Esophagus muscularis mucosa (tissue), 4 donors: ENCODE results near the gene COQ2. TPM values are rescaled to one million over a fixed set of nuclear protein-coding genes. Genes with fewer than 3 reads are reported as not detected.

Source experiments
- DNase-seq: peaks from one replicate; pipeline ENCODE4 v3.0.0-alpha.2; 2017; ENCODE audit errors: extremely low spot score
- H3K27ac ChIP-seq, 4 donors: fragments of 200-600 bp; sonication (generic); replicated peaks in 1 of 4; 1 replicate in 3 of 4; 2 replicates in 1 of 4; pipeline ENCODE4 v1.5.1; 2016 to 2019; ENCODE audit warnings: mild to moderate bottlenecking in 1 of 4
- H3K27me3 ChIP-seq, 4 donors: fragments of 200-600 bp; sonication (generic); one replicate each; pipeline versions ENCODE4 v1.5.1 to v1.6.0; 2016 to 2019
- H3K36me3 ChIP-seq, 4 donors: fragments of 200-600 bp; sonication (generic); one replicate each; pipeline ENCODE4 v1.5.1; 2016 to 2019
- H3K4me1 ChIP-seq, 4 donors: fragments of 200-600 bp; sonication (generic); one replicate each; pipeline ENCODE4 v1.5.1; 2016 to 2019
- H3K4me3 ChIP-seq, 4 donors: fragments of 200-600 bp; sonication (generic); 1 replicate in 2 of 4; 2 replicates in 2 of 4; pipeline ENCODE4 v1.5.1; 2016 to 2019; ENCODE audit warnings: mild to moderate bottlenecking in 4 of 4, moderate library complexity in 1 of 4
- H3K9me3 ChIP-seq, 4 donors: fragments of 200-600 bp; sonication (generic); 1 replicate in 3 of 4; 2 replicates in 1 of 4; pipeline ENCODE4 v1.5.1; 2016 to 2019
- EP300 ChIP-seq: sonication (generic); formaldehyde crosslinking; IDR thresholded peaks from one replicate; pipeline ENCODE4 v1.6.1; 2017; ENCODE audit warnings: antibody characterized with exemption
- POLR2A ChIP-seq: fragments of 450-650 bp; IDR thresholded peaks from one replicate; pipeline ENCODE4 v1.6.1; 2017; ENCODE audit warnings: antibody characterized with exemption, moderate library complexity, mild to moderate bottlenecking, low read depth
- POLR2AphosphoS5 ChIP-seq, 2 donors: sonication (generic); formaldehyde crosslinking; IDR thresholded peaks; one replicate each; pipeline ENCODE4 v1.6.1; 2017; ENCODE audit warnings: antibody characterized with exemption in 2 of 2
- WGBS: methylation state at CpG from one replicate; pipeline ENCODE4 v1.1.5; 2018; 5-methylcytosine and 5-hydroxymethylcytosine counted together
- intact Hi-C: fragments of 100-400 bp; cut with DNase I; formaldehyde crosslinking; loops from one replicate; pipeline ENCODE4 v1.15.1; 2023
- total RNA-seq, 4 donors: library from RNA; depleted of rRNA; stranded (reverse); fragments of >200 nt; gene quantifications; one replicate each; pipeline versions ENCODE4 v1.1.0 to v1.2.1, GENCODE V29; 2016
- TF ChIP-seq, protein P1 (sequence below), 3 experiments: fragments of 200-600 bp in 2 of 3; fragments of 450-650 bp in 1 of 3; sonication (generic) in 2 of 3; IDR thresholded peaks; one replicate each; pipeline ENCODE4 v1.5.1; 2017 to 2019; ENCODE audit warnings: antibody characterized with exemption in 3 of 3, mild to moderate bottlenecking in 2 of 3, moderate library complexity in 1 of 3

COQ2 gene
- total RNA-seq, 4 donors from 2014 or later = 4.6 to 6.5 (median 5.4) TPM

DNA sequence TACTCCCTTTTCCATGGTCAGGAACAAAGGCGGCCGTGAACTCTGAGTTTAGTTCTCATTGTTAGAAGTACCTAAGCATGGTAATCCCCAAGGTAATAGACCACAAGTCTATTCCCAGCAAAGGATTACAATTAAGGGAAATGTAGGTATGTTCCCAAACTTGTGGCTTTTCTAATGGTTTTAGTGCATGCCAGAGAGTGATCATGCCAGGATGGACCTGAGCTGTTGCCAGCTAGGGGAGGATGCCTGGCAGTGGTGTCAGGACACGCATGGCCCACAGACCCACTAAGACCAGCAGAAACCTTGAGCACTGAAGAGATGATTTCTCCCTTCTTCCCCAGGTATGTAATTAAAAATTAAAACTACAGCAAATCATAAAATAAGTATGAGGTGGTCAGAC lies 60.8 kb downstream of the COQ2 start:
- intact Hi-C loops = no loop called here
- peaks cover 0 to 11% (median 9%) of the 10 kb centered on the region in 4 donors for H3K4me1 ChIP-seq
- no peaks in the 10 kb centered on the region for H3K9me3 ChIP-seq
- no peak overlapping the region for H3K27ac ChIP-seq
- no peak overlapping the region for H3K4me3 ChIP-seq
- DNase-seq = peak; percentile 53
- H3K36me3 ChIP-seq = no peaks in the 10 kb centered on the region
- WGBS = 92% methylated on average over 3 of the region's 3 CpGs
- TF ChIP-seq, protein P1, sequence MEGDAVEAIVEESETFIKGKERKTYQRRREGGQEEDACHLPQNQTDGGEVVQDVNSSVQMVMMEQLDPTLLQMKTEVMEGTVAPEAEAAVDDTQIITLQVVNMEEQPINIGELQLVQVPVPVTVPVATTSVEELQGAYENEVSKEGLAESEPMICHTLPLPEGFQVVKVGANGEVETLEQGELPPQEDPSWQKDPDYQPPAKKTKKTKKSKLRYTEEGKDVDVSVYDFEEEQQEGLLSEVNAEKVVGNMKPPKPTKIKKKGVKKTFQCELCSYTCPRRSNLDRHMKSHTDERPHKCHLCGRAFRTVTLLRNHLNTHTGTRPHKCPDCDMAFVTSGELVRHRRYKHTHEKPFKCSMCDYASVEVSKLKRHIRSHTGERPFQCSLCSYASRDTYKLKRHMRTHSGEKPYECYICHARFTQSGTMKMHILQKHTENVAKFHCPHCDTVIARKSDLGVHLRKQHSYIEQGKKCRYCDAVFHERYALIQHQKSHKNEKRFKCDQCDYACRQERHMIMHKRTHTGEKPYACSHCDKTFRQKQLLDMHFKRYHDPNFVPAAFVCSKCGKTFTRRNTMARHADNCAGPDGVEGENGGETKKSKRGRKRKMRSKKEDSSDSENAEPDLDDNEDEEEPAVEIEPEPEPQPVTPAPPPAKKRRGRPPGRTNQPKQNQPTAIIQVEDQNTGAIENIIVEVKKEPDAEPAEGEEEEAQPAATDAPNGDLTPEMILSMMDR (IDR thresholded peaks at IDR 0.05) = no peak
- TF ChIP-seq EP300 (no peak), POLR2AphosphoS5 (IDR thresholded peaks at IDR 0.05) (no peak), POLR2A (no peak)
- no peaks in the 10 kb centered on the region for H3K27me3 ChIP-seq

DNA sequence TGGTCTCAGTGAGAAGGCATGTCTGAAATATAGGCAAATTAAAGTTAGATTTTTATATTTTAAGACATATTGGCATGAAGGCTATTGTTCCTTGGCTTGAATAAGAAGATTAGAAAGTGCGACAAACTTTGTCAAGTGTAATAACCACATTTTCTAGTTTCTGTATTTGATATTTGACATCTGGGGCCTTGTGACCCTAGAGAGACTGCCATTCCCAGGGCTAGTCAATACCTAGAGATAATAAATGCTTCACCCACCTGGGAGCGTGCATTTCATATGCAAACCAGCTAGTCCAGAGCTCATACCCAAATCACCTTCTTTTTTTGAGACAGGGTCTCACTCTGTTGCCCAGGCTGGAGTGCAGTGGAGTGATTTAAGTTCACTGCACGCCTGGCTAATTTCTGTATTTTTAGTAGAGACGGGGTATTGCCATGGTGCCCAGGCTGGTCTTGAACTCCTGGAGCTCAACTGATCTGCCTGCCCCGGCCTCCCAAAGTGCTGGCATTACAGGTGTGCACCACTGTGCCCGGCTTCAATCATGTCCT lies 62.6 kb downstream of the COQ2 start:
- no peaks in the 10 kb centered on the region for H3K36me3 ChIP-seq
- H3K4me1 ChIP-seq = peaks cover 0 to 16% (median 9%) of the 10 kb centered on the region in 4 donors
- no peak overlapping the region for H3K27ac ChIP-seq
- intact Hi-C loops = no loop called here
- no peaks in the 10 kb centered on the region for H3K9me3 ChIP-seq
- no peak for TF ChIP-seq EP300
- TF ChIP-seq POLR2AphosphoS5 (IDR thresholded peaks at IDR 0.05) = no peak
- TF ChIP-seq POLR2A = no peak
- TF ChIP-seq, protein P1 (IDR thresholded peaks at IDR 0.05) = no peak
- no peak overlapping the region for H3K4me3 ChIP-seq
- WGBS = 96% methylated on average over 6 of the region's 6 CpGs
- no peak for DNase-seq
- H3K27me3 ChIP-seq = no peaks in the 10 kb centered on the region

DNA sequence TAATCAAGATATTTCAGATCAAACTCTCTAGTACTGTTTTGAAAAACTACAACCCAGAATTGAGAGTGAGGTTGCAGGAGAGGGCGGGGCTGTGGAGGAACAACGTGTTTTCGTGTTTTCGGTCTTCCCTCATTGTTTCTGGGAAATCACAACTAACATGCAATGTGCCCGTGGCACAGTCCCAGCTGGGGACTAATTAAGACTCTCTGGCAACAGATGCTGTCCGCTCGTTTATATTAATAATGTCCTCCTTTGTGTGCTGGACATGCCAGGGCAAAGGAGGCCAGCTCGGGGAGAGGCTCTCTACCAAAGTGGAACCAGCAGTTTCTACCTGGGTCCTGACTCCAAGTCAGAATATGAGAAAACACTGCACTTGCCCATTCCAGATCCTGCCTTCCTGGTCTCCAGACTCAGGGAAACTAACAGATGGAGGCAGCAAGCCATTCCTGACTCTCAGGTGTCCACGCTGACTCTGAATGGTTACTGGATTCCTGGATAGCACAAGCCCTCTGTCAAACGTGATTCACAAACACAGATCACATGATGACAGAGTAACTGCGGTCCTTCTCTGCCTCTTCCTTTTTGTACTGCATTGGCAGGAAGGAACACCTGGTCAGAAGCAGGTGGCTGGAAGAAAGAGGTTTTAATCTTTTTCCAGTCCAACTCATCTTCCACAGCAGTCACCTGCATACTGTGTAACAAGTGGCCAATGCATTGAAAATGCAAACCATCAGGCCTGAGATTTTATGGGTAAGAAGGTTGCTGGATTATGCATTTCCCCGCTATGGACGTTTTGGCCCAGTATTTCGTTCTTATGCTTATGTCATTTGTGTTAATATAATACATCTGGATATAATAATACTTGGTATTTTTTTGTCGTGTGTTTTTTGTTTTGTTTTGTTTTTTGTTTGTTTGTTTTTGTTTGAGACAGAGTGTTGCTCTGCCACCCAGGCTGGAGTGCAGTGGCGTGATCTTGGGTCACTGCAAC lies 65.0 kb downstream of the COQ2 start:
- Histone ChIP-seq H3K4me3 (peak overlapping the region in 1 of 4 donors; percentile 32), H3K27ac (no peak overlapping the region), H3K9me3 (no peaks in the 10 kb centered on the region), H3K27me3 (no peaks in the 10 kb centered on the region), H3K36me3 (no peaks in the 10 kb centered on the region), H3K4me1 (peaks cover 0 to 16% (median 9%) of the 10 kb centered on the region in 4 donors)
- peak; percentile 91 for DNase-seq
- TF ChIP-seq POLR2AphosphoS5 (IDR thresholded peaks at IDR 0.05) (peak in 1 of 2 donors; percentile 8), EP300 (no peak), POLR2A (no peak)
- TF ChIP-seq, protein P1 (IDR thresholded peaks at IDR 0.05) = no peak
- intact Hi-C loops = no loop called here
- WGBS = 59% methylated on average over 16 of the region's 16 CpGs

DNA sequence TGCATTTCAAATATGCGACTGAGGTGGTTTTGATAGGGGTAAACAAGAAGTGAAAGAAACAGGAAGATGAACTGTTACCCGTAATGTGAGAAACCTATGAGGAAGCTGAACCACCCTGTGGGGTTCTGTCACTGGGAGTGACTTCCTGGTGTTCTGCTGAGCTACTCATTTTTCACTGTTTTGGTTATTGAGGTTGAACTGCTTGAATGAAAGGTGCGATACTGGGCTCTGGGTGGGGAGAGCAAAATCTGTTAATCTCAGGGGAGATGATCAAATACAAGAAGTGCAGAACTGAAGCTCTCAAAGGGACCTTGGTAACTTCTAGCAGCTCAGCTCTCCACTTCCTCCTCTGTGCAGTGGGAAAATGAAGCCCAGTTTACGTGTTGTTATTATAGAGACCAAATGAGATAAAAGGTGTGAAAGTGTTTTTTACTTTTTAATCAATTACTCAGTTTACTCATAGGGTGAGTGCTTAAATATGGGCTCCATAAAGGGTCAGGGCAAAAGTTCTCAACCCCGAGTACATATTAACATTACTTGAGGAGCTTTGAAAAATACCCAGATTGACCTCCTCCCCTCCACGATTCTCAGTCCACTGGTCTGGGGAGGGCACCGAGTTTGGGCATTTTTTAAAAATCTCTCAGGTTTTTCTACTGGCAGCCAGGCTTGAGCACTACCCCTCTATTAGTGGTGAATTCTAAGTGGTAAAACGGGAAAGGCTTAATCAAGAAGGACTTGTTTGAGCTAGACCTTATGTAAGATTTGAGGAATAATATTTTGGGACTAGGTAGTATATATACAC lies 66.7 kb downstream of the COQ2 start:
- no peaks in the 10 kb centered on the region for H3K9me3 ChIP-seq
- no peak for TF ChIP-seq POLR2A
- TF ChIP-seq, protein P1 (IDR thresholded peaks at IDR 0.05) = no peak
- no peak for TF ChIP-seq POLR2AphosphoS5 (IDR thresholded peaks at IDR 0.05)
- TF ChIP-seq EP300 = no peak
- H3K4me1 ChIP-seq = peaks cover 0 to 16% (median 9%) of the 10 kb centered on the region in 4 donors
- intact Hi-C loops = no loop called here
- 70% methylated on average over 8 of the region's 8 CpGs for WGBS
- H3K36me3 ChIP-seq = no peaks in the 10 kb centered on the region
- no peak overlapping the region for H3K4me3 ChIP-seq
- peak; percentile 60 for DNase-seq
- H3K27me3 ChIP-seq = no peaks in the 10 kb centered on the region
- H3K27ac ChIP-seq = no peak overlapping the region
